Measurements from ENCODE around the gene SLC7A7. TPM values are rescaled to one million over a fixed set of nuclear protein-coding genes. Genes with fewer than 3 reads are reported as not detected.
"Not testable (repeated sequence)": the region's sequence is repeated elsewhere in the genome, so short reads cannot be mapped to it uniquely, and the experiment has no call there.

SLC7A7 gene
- total RNA-seq, 1 donor from 2014 or later: 7.4 TPM

- H3K27ac ChIP-seq: peak overlapping the region; percentile 96
- H3K4me1 ChIP-seq: peaks cover 36% of the 10 kb centered on the region
- no peak overlapping the region for H3K4me3 ChIP-seq
- intact Hi-C loops (cut with DNase I): no loop called here
- no peaks in the 10 kb centered on the region for H3K9me3 ChIP-seq
- peaks cover 0 to 10% of the 10 kb centered on the region in 2 donors for H3K36me3 ChIP-seq
- TF ChIP-seq POLR2A (IDR thresholded peaks at IDR 0.05): no peak
- no peaks in the 10 kb centered on the region for H3K27me3 ChIP-seq
- DNase-seq (ENCODE audit: extremely low spot score in 2 of 2): no peak
Measured at GRCh38 chr14:22835505-22835904, 20.3 kb upstream of the SLC7A7 start.

- H3K4me1 ChIP-seq: peaks cover 9% of the 10 kb centered on the region
- H3K27me3 ChIP-seq: no peaks in the 10 kb centered on the region
- peaks cover 0 to 10% of the 10 kb centered on the region in 2 donors for H3K36me3 ChIP-seq
- no peak for DNase-seq (ENCODE audit: extremely low spot score in 2 of 2)
- no peaks in the 10 kb centered on the region for H3K9me3 ChIP-seq
- peak overlapping the region; percentile 64 to 79 for H3K4me3 ChIP-seq
- no peak overlapping the region for H3K27ac ChIP-seq
- intact Hi-C loops (cut with DNase I): no loop called here
- TF ChIP-seq POLR2AphosphoS5 (IDR thresholded peaks at IDR 0.05; ENCODE audit: insufficient read depth in 1 of 2, low read depth in 1 of 2) (no peak), POLR2A (IDR thresholded peaks at IDR 0.05) (no peak), CTCF (IDR thresholded peaks at IDR 0.05) (no peak)
Measured at GRCh38 chr14:22830443-22831010, 15.3 kb upstream of the SLC7A7 start.

- Histone ChIP-seq H3K4me3 (peak within 1 kb of the TSS; percentile 64 to 79), H3K9me3 (no peaks in the 10 kb centered on the region), H3K4me1 (peaks cover 9% of the 10 kb centered on the region), H3K27me3 (no peaks in the 10 kb centered on the region), H3K36me3 (peaks cover 0 to 10% of the 10 kb centered on the region in 2 donors), H3K27ac (peak within 1 kb of the TSS; percentile 70)
- DNase-seq (ENCODE audit: extremely low spot score in 2 of 2): no peak
- TF ChIP-seq POLR2A (IDR thresholded peaks at IDR 0.05) (no peak), POLR2AphosphoS5 (IDR thresholded peaks at IDR 0.05; ENCODE audit: insufficient read depth in 1 of 2, low read depth in 1 of 2) (peak; percentile 73 to 92), CTCF (IDR thresholded peaks at IDR 0.05) (no peak)
- intact Hi-C loops (cut with DNase I): no loop called here
Measured at GRCh38 chr14:22829661-22830442, 14.6 kb upstream of the SLC7A7 start, which contains the start of gene MRPL52. MRPL52 (plus strand) TSS chr14:22829887; CDS start chr14:22829913, 26 bp downstream.

GRCh38 chr14:22829076-22829660 is 13.9 kb upstream of the SLC7A7 start:
- H3K27me3 ChIP-seq; intact Hi-C loops (cut with DNase I); DNase-seq (ENCODE audit: extremely low spot score in 2 of 2); H3K4me1 ChIP-seq; H3K9me3 ChIP-seq; H3K36me3 ChIP-seq: not testable (repeated sequence)
- peak overlapping the region; percentile 64 to 79 for H3K4me3 ChIP-seq
- H3K27ac ChIP-seq: peak overlapping the region; percentile 70

- DNase-seq (ENCODE audit: extremely low spot score in 2 of 2): no peak
- TF ChIP-seq POLR2AphosphoS5 (IDR thresholded peaks at IDR 0.05; ENCODE audit: insufficient read depth in 1 of 2, low read depth in 1 of 2) (peak in 1 of 2 donors; percentile 23), CTCF (IDR thresholded peaks at IDR 0.05) (no peak)
- no peaks in the 10 kb centered on the region for H3K9me3 ChIP-seq
- no peaks in the 10 kb centered on the region for H3K36me3 ChIP-seq
- no peak overlapping the region for H3K4me3 ChIP-seq
- peaks cover 5% of the 10 kb centered on the region for H3K4me1 ChIP-seq
- intact Hi-C loops (cut with DNase I): no loop called here
- H3K27ac ChIP-seq: no peak overlapping the region
- no peaks in the 10 kb centered on the region for H3K27me3 ChIP-seq
Measured at GRCh38 chr14:22824711-22825359, 9.6 kb upstream of the SLC7A7 start.
